HG02870 (cell line): ENCODE results near the gene AQR.
"Not testable (repeated sequence)": the region's sequence is repeated elsewhere in the genome, so short reads cannot be mapped to it uniquely, and the experiment has no call there.

Experiments
- ATAC-seq: cut with Tn5 transposase; IDR thresholded peaks from one replicate; pipeline ENCODE4 v1.9.1; 2021; ENCODE audit warnings: mild to moderate bottlenecking, moderate library complexity; ENCODE audit not compliant: unreplicated experiment

The AQR gene

DNA sequence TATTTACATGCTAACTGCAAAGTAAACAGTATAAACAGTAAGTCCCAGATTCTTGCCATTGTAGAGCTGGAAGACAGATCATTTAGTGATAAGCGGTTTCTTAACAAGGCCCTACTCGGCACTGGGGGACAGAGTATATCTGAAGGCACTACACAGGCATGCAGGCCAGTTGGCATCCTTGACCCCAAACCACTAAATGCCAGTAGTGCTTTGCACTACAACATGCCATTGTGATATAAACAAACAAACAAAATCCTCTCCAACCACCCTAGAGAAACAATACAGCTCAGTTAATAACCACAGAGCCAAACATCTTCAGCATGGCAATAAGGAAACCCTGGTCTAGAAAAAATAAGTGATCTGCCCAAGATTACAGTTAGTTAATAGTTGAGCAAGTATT lies 5.3 kb downstream of the AQR start:
- ATAC-seq = no peak

- no peak for ATAC-seq
These were observed 15.7 kb downstream of the AQR start for GRCh38 chr15:34953851-34954250.

DNA sequence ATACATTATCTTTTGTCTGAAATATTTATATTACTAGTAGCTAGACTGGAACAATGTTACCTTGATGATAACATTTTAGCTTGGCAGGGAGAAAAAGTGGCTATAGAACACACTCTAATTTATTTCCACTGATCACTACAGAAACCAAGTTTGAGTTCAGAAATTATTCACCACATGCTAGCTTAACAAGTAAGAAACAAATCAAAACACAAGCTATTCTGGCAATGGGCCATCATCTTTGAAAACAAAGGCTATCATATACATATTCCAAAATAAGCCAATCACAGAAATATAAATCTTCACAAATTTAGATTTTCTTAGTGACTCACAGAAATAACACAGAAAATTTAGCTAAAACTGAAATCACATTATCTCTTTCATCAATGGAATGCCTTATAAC lies 17.1 kb downstream of the AQR start:
- no peak for ATAC-seq

- no peak for ATAC-seq
These were observed 17.5 kb downstream of the AQR start for GRCh38 chr15:34951993-34952392.

DNA sequence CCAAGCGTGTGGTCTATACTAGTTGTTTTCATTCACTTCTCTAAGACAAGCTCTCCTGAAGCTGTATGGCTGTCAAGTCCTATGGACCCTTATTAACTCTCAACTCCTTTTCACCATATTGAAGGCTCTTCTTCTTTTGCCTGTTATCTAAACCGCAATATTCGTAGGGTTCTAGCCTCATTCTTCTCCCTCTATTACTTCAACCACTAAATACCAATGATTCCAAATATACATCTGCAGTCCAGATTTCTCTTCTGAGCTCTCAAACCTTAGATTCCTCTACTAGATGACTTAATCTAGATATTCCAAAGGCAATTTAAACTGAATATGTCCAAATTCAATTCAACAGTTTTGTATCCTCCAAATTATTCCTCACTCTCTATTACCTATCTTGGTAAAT lies 24.6 kb downstream of the AQR start:
- no peak for ATAC-seq

DNA sequence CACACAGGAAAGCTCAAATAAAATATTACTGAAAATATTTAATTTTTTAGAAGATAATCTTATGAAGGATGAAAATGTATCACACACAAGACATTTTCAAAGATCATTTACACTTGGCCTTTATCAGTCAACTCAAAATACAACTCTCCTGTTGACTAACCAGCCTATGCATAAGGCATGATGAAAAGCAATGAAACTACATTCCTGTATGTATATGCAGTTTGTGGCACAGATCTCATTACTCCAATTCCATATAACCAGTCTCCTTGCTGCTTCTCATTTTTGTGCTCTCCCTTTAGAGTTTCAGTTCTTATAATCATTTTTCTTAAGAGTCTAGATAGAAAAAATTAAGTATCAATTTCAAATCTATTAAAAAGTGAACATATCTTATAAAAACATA lies 25.8 kb downstream of the AQR start:
- no peak for ATAC-seq

- not testable (repeated sequence) for ATAC-seq
These were observed 26.3 kb downstream of the AQR start for GRCh38 chr15:34943264-34943663.

GRCh38 chr15:34942363-34942762 lies 27.2 kb downstream of the AQR start:
- ATAC-seq = no peak

- no peak for ATAC-seq
These were observed 27.7 kb downstream of the AQR start for GRCh38 chr15:34941831-34942230.

DNA sequence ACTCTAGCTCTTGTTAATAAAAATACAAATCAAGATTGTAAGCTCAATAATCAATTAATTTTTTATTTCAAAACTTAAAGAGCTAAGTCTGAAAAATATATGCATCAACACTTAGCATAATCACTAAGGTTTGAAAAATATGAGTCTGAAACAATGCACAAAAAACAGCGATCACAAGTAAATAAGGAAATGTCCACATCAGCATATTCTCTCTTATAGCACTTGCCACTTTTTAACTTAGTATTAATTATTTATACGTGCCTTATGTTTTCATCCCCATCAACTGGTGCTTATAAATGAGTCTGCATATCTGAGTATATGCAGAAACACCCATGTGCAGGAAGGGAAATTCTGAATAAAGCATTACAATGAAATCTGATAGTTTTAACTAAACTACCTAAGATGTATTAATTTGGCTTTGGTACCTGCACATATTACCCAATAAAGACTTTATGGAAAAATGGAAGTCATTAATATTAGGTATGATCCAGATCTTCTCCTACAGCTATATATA lies 28.3 kb downstream of the AQR start:
- ATAC-seq = no peak

- ATAC-seq = no peak
These were observed 36.0 kb downstream of the AQR start for GRCh38 chr15:34933432-34933975.

DNA sequence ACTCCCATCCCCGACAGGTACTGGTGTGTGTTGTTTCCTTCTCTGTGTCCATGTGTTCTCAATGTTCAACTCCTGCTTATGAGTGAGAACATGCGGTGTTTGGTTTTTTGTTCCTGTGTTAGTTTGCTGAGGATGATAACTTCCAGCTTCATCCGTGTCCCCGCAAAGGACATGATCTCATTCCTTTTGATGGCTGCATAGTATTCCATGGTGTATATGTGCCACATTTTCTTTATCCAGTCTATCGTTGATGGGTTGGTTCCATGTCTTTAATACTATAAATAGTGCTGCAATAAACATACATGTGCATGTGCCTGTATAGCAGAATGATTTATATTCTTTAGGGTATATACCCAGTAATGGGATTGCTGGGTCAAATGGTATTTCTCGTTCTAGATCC lies 41.2 kb downstream of the AQR start:
- not testable (repeated sequence) for ATAC-seq

DNA sequence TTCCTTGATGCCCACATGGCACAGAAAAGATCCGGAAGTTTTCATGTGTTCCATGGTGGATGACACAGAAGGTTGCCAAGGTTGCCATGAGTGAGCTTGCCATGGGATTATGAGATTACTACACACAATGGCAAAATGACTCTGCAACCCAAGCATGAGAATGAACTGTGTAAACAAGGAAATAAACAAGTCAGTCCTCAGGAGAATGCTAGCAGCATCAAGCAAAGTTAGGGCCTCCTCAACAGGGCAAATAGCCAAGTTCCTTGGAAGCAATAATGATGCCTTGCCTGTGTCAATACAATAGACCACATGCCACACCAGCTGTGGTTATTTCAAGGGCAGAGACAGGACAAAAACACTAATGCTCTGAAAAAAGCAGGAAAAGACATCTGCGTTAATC lies 41.8 kb downstream of the AQR start:
- ATAC-seq = no peak

DNA sequence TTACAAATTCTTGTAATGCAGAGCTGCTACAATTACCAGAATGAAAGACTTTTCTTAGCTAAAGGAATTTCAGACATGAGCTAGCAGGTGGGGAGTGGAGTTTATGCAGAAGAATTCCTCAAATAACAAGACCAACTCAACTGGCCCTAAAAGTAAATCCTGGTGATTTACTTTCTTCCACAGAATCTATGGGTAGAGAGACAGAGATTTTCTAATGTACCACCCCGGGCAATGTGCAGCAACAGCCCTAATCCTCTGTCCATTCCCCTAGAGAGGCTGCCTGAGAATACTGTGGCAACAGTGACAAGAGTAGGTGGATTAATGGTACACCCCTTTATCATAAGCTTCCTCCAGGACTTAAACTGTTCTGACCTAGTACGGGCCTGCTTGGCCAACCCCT lies 55.2 kb downstream of the AQR start:
- ATAC-seq = no peak

DNA sequence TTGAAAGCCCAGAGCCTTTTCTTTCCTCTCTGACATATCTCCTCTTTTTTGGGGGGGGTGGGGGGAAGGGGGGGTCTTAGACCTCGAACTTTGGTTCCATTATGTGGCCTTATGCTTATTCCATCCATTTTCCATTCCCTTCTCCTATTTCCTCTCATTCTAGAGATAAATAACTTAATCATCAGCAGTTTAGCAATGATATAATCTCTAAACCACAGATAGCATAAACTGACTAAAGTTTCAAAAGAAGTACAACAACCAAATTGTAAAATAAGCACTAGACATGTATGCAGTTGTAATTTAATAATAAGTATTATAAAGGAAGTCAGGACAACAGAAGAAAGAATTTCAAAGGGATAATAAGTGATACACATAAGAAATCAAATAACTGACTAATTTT lies 64.5 kb downstream of the AQR start:
- no peak for ATAC-seq

- ATAC-seq = no peak
These were observed 65.0 kb downstream of the AQR start for GRCh38 chr15:34904527-34904926.

DNA sequence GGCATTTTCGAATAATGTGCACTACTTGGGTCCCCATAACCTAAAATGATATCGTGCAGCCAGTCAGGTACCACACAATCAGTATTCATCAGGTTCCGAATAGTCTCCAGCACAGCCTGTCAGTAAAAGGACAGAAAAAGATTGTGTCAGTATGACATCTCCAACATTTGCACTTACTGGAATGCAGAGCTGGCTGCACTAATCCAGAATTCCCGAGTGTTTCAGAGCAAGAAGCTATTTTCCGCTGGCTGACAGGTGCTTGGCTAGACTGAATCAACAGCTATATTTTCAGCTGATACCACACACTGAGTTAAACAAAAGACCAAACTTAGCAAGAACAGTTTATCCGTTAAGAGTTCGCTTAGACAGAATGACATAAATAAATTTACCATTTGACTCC lies 68.8 kb downstream of the AQR start:
- ATAC-seq = no peak

GRCh38 chr15:34896183-34896582 lies 73.4 kb downstream of the AQR start:
- ATAC-seq = no peak

GRCh38 chr15:34893967-34894366 lies 75.6 kb downstream of the AQR start:
- no peak for ATAC-seq

DNA sequence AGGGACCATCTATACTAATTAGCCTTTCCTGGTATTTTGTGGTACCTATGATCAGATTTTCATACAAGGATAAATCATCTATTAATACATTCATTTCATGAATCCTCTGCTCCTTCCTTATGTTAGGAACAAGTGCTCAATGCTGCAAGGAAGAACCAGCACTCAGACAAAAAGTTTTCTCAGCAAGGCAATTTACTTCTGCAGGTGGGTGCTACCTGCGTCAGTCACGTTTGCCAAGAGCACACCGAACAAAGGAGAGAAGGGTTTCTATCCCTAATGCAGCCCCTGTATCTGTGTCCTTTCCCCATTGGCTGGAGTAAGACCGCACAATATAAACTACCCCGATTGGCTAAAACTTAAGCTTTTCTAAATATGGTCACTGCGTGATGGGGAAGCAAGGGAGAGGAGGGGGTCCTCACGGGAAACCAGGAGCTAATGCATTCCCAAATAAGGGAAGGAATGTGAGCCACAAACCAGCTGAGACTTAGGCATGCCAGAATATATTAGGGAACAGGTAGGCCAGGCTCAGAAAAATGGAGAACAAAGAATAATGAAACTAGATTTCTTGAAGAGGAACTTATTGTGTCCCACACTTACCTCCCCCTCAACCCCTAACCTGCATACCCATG lies 76.5 kb downstream of the AQR start:
- ATAC-seq = no peak

DNA sequence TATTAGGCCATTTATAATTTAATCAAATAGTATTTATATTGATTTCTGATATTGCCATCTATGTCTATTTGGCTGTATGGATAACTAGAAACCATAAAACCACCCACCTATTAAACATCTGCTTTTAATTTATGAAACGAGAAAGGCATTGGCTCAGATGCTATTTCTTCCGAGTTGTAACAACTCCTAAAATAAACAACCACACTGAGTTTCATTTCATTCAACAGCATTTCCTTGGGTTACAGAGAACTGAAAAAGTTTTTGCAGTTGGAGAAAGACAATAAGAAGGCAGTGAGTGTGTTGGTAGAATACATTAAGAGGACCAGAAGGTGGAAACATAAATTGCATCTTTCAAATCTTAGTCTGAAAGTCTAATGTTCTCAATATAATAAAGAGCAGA lies 79.1 kb downstream of the AQR start:
- no peak for ATAC-seq

DNA sequence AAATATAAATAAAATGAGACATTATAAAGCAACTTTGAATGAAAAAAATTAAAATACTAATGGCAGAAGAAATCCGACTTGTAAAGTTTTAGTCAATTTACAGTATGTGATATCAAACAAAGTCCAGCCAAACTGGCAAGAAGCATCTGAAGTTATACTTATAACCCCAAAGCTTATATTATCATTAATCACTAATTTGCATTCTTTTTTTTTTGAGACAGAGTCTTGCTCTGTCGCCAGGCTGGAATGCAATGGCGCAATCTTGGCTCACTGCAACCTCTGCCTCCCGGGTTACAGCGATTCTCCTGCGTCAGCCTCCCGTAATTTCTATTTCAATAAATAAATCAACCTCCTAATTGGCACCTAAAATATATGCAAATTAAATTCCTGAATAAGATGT lies 80.1 kb downstream of the AQR start:
- ATAC-seq = no peak

DNA sequence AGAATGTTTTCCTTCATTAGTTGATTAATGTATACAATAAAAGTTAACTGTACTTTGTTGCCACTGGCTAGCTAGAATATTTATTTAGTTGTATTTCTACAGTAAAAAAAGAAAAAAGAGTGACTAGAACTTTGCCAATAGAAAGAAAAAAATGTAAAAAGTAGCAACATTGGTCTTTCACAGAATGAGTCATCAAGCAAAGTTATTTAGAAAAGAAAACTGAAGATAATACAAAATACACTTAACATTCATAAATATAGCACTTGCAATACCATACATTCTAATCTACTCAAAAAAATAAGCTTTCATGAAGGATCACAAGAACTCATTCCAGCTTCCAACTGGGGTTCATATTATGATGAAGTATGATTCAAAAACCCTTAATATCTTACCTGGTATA lies 83.4 kb downstream of the AQR start:
- ATAC-seq = no peak
